ENCODE data around the gene FAM47E.

Gene FAM47E, protein sequence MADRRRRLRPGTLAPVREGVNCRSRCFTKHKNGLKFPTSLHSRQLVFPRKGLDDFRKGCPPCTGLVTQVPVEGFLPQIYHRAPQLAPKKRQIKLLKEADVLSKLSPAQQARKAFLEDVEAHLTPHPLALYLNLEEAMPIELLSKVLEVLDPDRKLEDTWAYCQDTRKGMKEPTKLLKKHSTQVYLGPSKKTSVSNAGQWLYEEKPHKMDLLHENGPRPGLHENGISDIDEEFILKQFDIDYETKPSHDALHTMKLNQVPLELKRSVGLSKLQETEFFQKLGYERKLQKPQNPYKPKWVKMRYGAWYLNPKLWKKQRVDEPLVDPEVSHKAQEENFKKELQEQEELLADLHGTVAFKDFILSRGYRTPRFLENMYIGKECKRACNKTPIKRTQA

DNA sequence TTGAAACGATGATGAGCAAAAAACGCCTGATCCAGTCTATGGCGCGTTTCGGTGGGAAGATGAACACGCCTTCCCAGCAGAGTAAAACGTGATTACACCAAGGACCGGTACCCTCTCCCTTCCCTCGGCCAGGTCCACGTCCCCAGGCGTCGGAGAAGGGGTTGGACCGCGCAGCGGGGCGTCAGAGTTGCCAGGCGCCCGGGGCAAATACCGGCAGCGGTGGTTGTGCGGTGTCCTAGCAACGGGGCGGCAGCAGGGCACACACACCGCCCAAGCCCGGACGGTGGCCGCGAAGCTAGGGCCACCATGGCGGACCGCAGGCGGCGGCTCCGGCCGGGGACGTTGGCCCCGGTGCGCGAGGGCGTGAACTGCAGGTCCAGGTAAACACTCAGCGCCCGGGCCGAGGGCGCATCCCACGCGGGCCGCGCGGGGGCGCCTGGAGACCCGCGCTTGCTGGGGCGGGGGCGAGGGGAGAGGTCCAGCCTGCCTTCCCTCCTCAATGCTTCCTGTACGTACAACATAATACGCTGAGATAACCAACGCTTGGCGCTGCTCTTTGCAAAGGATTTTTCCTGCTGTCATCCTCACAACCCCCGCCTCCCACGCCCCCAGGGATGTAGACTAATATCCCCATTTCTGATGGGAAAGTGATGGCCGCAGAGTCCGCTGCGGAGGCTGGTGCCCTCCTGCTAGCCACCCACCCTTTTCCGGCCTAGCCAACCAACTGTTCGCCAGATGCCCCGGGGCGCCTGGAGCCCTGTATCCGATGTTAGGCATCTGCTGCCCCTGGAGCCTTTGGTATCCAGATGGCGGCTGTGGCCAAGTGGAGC lies at the start of gene FAM47E:
Gene FAM47E (plus strand): TSS at position 281 of the 830 bp plus-strand sequence. CDS start 26 bp downstream, at position 307.
- DNase-seq (ENCODE audit: low spot score) = no peak

DNA sequence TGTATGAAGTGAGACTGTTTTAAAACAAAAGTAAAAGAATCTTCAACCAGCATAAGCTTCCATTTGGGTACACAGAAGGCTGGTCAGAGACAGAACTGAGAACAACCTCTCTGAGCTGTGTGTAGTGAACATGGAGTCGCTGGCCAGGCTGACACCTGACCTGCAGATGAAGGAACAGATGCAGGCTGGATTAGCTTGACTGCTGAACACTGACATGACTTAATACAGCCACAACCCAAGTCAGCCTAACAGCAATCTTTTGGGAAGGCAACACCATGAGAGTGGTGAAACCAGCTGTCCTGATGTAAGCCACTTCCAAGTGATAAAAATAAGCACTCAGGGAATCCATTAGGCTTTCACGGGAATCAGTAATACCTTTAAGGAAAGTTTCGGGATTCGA lies 48.0 kb upstream of the FAM47E start:
- DNase-seq (ENCODE audit: low spot score) = no peak

DNA sequence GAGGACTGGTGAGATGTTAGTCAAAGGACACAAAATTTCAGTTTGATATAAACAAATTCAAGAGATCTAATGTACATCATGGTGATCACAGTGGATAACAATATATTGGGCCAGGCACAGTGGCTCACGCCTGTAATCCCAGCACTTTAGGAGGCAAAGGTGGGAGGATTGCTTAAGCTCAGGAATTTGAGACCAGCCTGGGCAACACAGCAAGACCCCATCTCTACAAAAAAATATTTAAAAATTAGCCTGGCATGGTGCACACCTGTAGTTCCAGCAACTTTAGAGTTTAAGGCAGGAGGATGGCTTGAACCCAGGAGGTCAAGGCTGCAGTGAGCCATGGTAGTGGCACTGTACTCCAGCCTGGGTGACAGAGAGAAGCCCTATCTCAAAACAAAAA lies 46.6 kb upstream of the FAM47E start:
- DNase-seq (ENCODE audit: low spot score) = no peak

DNA sequence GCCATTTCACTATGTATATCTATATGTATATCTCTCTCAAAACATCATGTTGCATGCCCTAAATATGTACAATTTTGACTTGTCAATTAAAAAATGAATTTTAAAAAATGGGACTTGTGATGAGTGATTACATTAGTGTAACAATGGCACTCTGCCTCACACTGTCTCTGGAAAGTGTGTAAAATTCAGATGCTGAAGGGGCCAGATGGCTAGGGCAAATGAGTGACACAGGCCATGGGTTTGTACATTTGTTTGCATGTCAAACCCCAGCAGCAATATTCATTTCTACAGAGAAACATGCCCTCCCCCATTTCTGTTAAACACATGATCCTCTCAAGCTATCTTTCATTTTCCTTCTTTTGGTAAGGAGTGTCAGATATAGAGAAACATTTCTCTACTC lies 46.0 kb upstream of the FAM47E start:
- DNase-seq (ENCODE audit: low spot score) = no peak

DNA sequence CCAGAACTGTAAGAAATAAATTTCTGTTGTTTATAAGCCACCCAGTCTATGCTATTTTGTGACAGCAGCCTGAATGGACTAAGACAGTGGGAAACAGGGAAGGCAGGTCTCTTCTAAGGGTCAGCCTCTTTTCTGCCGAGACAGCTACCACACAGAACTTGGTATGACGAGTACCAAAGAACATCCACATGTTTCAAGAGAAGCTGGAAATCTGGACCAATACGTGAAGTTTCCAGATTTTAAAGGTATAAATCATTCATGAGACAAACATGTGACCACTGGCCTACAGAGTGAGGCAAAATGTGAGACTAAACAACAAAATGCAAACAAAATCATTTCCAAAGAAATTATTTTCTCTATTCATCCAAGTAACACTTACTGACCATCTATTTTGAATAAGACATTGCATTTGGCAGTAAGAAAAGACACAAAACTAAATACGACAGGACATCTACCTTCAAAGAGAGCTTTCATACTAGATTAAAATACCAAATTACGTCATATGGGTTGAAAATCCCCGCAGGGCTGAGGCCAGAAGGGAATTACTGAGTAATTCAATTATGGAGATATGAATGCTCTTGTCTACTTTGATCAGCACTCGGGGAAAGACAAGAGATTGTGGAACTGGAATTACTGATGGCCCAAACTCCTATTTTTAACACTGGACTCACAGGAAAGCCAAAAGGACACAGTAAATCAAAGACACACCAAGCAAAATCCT lies 45.1 kb upstream of the FAM47E start:
- DNase-seq (ENCODE audit: low spot score) = no peak

DNA sequence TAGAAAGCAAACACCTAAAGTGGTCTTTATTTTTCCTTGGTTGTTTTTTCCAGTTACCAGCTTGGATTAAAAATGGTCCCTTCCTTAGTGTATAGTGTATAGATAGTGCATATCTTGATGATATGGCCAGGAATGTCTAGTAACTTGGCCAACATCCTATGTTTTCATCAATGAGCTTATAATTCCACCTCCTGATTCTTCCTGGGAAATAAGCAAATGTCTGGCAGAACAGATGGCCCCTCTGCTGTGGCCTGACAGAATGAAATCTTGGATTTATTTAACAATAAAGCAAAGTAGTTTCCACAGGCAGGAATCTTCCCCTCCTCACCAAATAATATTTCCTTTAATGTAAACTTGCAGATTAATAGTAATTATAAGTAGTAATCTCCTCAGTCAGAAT lies 44.0 kb upstream of the FAM47E start:
- no peak for DNase-seq (ENCODE audit: low spot score)

DNA sequence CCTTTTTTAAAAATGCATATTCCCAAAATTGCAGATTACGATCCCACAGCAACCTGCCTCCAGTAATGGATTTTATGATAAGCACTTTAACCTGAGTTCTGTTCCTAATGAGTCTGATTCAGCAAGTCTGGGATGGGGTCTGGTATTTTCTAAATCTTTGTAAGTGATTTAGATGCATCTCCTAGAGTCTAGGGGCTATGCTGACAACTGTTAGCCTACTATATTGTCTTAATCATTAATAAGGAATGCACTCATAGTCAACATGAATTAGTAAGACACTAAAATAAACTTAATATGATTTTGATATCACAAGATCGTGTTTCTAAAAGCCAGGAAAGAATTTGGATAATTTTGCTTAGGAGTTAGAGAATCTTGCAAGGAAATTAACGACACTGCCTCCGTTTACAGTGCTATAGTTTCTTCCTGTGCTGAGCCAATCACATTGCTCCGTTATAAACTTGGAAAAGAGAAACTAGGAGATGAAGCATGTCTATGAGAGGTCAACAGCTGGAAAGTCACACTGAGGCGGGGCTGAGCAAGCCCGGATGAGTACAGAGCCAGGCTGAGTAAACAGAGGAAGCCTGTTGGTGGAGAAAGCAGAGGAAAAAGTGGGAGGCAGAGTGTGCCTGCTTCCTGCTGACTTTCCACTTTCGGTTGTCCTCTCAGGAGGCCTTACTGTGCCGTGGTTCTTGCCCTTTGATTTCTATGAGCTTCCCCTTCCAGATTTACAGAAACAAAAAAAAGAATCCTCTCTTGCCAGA lies 43.3 kb upstream of the FAM47E start:
- no peak for DNase-seq (ENCODE audit: low spot score)

DNA sequence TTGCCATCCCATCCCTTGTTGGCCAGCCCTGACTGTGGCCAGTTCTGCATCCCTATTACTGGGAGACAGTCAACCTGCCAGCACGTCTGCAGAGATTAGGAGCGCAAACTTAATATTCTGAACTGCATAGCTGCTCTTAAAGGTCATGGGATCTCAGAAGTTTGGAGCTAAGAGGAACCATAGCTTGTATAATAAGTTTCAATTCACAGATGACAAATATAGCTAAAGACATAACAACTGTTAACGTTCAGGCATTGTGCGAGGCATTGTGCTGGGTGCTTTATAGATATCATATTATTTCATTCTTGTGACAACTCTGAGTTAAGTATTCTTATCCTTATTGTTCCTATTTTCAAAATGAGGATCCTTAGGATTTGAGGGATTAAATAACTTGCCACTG lies 41.6 kb upstream of the FAM47E start:
- no peak for DNase-seq (ENCODE audit: low spot score)

DNA sequence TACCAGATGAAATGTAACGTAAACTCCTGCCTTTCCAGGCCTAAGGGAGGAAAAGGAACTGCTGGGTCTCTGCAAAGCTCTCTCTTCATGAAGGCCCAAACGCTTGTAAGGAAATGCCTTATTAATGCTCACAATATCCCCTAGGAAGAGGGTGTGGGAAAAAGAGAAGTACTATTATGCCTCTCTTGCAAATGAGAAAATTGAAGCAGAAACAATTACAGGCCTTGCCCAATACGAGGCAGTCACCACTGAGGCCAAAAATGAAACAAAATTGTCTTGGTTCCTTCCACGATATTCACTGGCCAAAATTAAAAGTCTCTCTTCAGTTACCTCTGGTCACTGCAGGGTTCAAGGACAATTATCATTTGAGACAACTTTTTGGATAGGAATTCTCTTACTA lies 41.1 kb upstream of the FAM47E start:
- no peak for DNase-seq (ENCODE audit: low spot score)

DNA sequence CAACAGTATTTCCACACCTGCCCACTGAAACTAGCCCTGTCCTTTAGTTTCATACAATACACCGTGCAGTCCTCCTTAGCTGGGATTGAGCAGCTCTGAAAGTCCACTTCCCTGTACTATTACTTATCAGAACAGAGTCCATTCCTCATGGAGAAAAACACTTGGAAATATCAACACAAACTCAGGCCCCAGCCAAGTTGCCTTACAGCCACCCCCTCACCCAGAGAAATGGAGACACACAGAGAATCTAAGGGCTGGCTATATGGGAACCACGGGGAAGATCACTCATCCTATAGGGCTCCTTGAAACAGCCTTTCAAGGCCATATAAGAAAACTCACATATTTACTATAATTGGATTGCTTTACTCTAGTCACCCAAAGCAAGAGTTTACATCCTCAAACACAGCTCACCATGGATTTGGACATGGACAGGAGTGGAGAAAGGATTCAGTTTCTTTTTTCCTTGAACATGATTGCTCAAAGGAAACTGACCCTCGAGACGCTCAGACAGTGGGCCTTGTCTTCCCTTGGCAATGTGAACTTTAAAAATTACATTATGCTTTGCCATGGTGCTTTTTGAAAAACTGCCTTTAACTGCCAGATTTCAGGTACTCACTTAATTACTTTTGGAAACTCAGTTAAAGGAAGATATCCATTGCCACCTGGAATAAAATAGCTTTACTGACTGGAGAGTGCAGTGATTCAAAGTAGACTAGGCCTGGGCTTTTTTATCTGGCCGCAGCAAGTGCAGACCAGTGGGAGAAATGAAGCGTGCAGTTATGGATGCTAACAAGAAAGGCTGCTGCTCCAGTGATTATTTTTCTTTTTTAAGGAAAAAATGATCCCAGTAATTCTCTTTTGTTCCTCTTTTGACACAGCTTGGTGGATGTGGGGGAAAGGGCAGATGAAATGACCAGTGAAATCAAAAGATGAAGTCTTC lies 39.5 kb upstream of the FAM47E start:
- no peak for DNase-seq (ENCODE audit: low spot score)

DNA sequence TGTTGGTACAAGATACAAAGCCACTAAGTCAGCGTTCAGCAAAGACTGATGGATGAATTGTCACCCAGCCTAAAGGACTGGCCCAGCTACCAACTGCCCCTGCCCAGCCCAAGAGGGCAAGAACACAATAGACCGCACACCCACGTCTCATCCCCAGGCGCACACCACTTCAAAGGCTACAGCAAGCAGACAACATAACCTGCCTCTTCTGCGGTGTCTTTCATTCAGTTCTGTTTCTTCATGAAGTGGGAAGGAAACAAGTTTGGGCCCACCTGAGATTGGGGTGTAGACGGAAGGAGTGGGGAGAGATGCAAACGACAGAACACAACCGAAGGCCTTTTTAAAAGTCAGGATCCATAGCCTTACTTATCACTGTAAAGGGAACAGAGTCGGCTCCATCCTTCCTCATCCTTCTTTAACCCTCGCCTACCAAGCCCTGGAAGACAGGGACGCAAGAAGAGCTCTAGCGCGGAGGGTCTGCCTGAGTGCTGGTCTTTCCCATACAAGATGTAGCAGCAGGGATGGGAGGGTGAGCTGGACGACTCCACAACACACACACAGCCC lies 38.6 kb upstream of the FAM47E start:
- DNase-seq (ENCODE audit: low spot score) = peak; percentile 43

DNA sequence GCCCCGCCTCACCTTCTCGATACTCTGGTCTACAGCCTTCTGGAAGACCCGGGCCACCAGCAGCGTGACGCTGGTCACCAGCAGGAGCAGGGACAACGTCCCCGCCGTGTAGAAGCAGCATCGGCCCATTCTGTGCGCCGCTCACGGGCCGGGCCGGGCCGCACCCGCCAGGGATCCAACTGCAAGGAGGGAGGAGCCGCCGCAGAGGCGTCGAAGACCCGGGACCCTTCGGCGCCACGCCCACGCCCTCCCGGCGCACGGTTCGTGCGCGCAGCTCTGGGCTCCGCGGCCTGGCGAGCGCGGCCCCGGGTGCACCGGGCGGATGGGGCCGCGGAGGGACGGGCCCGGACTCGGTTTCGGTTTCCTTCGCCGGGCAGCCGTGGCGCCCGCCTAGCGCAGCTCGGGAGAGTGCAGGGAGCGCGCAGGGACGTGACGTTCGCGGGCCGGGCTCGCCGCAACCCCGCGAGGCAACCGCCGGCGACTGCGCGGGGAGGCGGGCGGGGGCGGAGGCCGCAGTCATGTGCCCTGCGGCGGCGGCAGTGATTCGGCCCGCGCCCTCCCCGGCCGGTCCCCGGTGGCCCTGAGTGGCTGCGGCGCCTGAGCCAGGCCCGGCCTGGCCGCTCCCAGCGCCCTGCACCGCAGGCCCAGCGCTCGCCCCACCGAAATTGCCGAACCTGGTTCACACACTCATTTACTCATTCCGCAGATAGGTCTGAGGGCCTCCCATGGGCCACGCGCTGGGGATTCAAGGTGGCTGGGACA lies 37.9 kb upstream of the FAM47E start, which contains the start of gene SCARB2:
Gene SCARB2 (minus strand): TSS at position 410 of the 762 bp plus-strand sequence. CDS start 281 bp downstream, at position 129.
- DNase-seq (ENCODE audit: low spot score) = peak; percentile 69

DNA sequence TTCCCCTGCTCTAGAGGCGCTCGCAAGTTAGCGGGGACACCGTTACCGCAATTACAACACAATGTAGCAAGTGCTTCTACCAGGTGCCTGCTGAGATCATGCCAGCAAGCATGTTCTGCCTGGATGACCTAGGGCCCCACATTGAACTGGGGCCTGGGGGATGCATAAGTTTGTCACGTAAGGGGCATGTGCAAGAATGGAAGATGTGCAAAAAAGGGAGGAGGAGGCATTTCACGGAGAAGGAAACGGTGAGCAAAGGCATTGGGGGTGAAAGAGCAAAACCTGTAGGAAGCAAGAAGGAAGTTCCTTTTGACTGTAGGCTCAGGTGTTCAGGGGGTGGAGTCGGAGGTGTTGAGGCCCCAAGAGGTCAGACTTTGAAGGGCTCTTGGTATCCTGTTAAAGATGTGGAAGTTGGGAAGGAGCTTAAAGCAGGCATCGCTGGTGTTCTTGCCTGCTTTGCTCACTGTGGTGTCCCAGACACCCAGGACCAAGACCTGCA lies 37.3 kb upstream of the FAM47E start:
- DNase-seq (ENCODE audit: low spot score) = no peak

DNA sequence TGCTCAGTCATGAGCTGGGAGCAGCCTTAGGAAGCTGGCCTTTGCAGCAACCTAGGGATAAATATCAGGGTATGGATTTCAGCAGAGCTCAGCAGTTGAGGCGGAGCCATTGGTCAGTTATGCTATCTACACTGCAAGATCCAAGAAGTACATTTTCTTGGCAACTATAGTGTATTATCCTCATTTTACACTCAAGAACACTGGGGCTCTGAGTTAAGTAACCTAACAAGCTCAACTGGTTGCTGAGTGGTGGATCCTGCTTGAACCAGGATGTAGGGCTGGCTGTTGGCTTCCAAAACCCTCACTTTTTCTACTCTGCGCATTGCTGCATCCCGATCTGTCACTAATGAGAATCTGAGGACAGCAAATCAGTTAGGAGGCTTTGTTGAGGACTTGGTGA lies 36.4 kb upstream of the FAM47E start:
- DNase-seq (ENCODE audit: low spot score) = no peak

DNA sequence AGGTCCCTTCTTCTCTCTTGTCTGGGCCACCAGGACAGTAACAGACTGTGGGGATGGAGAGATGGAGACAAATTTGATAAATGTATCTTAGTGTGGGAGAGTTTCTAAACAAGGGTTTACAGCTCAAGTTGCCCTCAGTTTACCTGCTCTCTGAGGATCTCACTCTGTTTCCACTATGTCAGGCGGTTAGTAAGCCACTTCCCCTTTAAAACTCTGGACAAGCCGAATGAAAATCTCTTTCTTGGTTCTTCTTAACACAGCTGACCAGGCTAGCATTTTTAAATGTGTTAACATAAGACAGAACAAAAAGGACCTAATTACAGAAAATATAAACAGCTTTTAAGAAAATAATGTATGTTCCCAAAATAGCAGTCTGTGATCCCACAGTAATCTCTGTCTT lies 35.0 kb upstream of the FAM47E start:
- no peak for DNase-seq (ENCODE audit: low spot score)

DNA sequence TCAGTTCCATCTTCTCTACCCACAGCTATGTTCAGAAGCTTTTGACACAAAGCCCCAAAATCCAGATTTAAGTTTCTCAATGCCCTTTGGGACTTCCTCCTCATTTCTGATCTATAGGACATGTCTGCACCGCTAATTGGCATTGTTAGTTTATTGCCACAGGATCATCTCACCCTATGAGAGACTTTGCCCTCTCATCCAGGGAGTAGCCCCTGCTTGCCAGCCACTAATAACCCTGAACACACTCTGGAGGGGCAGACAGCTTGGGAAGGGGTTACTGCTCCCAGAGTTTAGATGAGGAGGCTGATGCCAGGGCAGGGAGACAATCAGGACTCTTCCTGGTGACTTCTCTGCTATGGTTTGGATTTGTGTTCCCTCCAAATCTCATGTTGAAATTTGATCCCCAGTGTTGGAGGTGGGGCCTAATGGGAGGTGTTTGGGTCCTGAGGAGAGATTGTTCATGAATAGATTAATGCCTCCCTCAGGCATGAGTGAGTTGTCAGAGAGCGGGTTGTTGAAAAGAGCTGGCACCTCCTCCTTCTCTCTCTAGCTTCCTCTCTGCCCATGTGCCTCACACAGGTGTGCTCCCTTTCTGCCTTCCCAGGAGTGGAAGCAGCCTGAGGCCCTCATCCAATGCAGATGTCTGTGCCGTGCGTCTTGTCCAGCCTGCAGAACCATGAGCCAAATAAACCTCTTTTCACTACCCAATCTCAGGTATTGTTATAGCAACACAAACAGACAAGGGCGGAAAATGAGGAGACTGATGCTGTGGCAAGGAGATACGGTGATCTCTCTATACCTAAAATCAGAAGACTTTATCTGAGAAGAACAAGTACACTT lies 34.3 kb upstream of the FAM47E start:
- DNase-seq (ENCODE audit: low spot score) = no peak

DNA sequence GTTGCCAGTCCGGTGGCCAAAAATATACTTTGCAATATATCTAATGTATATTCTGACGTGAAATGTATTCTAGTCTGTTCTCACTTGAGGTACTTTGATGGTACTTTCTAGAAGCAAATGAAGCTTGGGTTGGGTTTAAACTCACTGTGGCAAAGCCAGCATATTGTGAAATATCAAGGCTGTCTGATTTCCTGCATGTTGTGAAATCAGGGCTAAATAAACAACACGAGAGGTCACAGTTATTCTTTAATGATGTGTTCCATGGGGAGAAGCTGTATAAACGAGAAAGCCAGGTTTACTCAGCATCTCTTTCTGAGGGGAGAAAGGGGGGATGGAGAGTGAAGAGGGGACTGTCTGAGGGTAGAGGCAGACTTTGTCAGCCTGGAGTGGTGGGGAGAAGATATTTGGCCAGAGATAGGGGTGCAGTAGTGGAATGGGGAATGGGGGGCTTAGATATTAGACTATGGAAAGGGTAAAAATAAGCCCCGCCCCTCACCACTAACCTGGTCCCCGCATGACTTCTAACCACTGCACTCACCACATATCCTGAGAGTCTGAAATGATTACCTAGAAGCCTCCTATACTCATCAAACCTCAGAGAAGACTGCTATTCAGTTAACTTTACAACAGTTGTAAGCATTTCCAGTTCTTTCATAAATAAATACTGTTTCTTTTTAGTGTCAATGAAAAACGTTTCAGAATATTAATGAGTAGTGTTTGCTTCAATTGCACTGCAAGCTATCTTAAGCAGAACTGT lies 32.0 kb upstream of the FAM47E start:
- no peak for DNase-seq (ENCODE audit: low spot score)

DNA sequence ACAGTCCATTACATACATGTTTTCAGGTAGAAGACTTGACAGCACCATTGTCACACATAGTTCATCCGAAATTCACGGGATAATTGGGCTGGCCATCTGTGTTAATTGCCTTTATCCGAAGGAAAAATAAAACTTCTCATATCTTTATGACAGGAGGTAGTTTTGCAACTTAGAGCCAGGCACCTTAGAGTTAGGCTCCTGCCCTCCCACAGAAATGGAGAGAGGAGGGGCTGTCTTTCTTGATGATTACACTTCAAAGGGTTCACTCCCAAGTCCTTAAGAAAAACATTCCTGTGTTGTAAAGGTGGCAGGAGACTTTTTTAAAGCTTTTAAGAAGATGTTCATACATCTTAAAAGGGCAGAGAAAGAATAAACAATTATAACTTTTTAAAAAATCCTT lies 27.4 kb upstream of the FAM47E start:
- DNase-seq (ENCODE audit: low spot score) = no peak
